Measurements from ENCODE around the gene MXD4. TPM values are rescaled to one million over a fixed set of nuclear protein-coding genes. Genes with fewer than 3 reads are reported as not detected.
A peak's percentile ranks its signal among the peaks of the same experiment; 100 is the strongest.

The MXD4 gene
- 13.4 and 22.3 TPM in 2 replicates for total RNA-seq (2014; rRNA removed; shearing (Covaris generic))

- no peak for DNase-seq
- peak within 1 kb of the TSS; percentile 67 for H3K4me3 ChIP-seq (ENCODE audit: insufficient read depth, low read depth, low read length)
- H3K36me3 ChIP-seq (replicated peaks; ENCODE audit: control insufficient read depth, insufficient read depth, low read length) = no peaks in the 10 kb centered on the region
- peaks cover 3% of the 10 kb centered on the region; the same call in 1 of the 2 replicates for H3K27me3 ChIP-seq (ENCODE audit: control insufficient read depth, insufficient read depth, low read length)
These were observed at the start of gene MXD4 for GRCh38 chr4:2261853-2262144. Gene MXD4, minus strand, starts transcription at chr4:2262109. Its CDS starts 129 bp downstream, at chr4:2261980.

- no peak overlapping the region for H3K4me3 ChIP-seq (ENCODE audit: insufficient read depth, low read depth, low read length)
- no peaks in the 10 kb centered on the region for H3K36me3 ChIP-seq (replicated peaks; ENCODE audit: control insufficient read depth, insufficient read depth, low read length)
- DNase-seq = peak; percentile 11
- no peaks in the 10 kb centered on the region for H3K27me3 ChIP-seq (ENCODE audit: control insufficient read depth, insufficient read depth, low read length)
These were observed 45.0 kb upstream of the MXD4 start for GRCh38 chr4:2306773-2307410.

GRCh38 chr4:2305766-2306501 is 44.0 kb upstream of the MXD4 start:
- H3K27me3 ChIP-seq (ENCODE audit: control insufficient read depth, insufficient read depth, low read length) = no peaks in the 10 kb centered on the region
- DNase-seq = peak; percentile 19

GRCh38 chr4:2304877-2305561 is 43.1 kb upstream of the MXD4 start:
- Histone ChIP-seq H3K4me3 (ENCODE audit: insufficient read depth, low read depth, low read length) (no peak overlapping the region), H3K27me3 (ENCODE audit: control insufficient read depth, insufficient read depth, low read length) (no peaks in the 10 kb centered on the region), H3K36me3 (replicated peaks; ENCODE audit: control insufficient read depth, insufficient read depth, low read length) (no peaks in the 10 kb centered on the region)
- DNase-seq = no peak

More at GRCh38 chr4:2305766-2306501, 44.0 kb upstream of the MXD4 start:
- H3K4me3 ChIP-seq (ENCODE audit: insufficient read depth, low read depth, low read length) = no peak overlapping the region
- H3K36me3 ChIP-seq (replicated peaks; ENCODE audit: control insufficient read depth, insufficient read depth, low read length) = no peaks in the 10 kb centered on the region

GRCh38 chr4:2304321-2304876 is 42.5 kb upstream of the MXD4 start:
- Histone ChIP-seq H3K4me3 (ENCODE audit: insufficient read depth, low read depth, low read length) (no peak overlapping the region), H3K27me3 (ENCODE audit: control insufficient read depth, insufficient read depth, low read length) (no peaks in the 10 kb centered on the region), H3K36me3 (replicated peaks; ENCODE audit: control insufficient read depth, insufficient read depth, low read length) (no peaks in the 10 kb centered on the region)
- peak; percentile 60 for DNase-seq

DNA sequence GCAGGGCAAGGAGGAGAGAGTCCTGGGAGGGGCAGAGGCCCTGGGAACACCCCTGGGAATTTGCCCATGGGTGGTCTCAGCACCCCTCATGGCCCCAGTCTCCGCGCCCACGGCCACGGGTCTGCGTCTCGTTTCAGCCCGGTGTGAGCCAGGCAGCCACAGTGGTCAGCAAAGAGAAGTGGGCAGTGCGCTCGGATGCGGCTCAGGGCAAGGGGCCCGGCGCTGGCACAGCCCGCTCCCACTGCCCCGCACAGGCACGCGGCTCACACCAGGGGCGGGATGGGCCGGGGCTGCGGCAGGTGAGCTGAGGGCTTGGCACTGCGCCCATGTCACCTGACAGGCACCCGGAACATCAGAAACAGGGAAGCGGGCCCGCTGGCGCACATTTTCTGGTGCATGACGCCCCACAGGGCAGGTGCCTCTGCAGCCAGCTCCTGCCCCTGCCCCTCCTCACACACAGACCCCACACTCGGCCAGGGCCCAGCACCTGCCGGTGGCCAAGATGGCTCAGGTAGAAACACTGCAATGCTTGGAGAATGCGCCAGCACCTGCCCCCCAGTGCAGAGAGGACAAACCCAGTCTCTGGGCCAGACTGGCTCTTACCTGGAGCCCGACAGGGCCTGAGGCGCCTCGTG is 41.9 kb upstream of the MXD4 start:
- H3K4me3 ChIP-seq (ENCODE audit: insufficient read depth, low read depth, low read length) = no peak overlapping the region
- peak; percentile 52 for DNase-seq
- no peaks in the 10 kb centered on the region for H3K27me3 ChIP-seq (ENCODE audit: control insufficient read depth, insufficient read depth, low read length)
- H3K36me3 ChIP-seq (replicated peaks; ENCODE audit: control insufficient read depth, insufficient read depth, low read length) = no peaks in the 10 kb centered on the region

DNA sequence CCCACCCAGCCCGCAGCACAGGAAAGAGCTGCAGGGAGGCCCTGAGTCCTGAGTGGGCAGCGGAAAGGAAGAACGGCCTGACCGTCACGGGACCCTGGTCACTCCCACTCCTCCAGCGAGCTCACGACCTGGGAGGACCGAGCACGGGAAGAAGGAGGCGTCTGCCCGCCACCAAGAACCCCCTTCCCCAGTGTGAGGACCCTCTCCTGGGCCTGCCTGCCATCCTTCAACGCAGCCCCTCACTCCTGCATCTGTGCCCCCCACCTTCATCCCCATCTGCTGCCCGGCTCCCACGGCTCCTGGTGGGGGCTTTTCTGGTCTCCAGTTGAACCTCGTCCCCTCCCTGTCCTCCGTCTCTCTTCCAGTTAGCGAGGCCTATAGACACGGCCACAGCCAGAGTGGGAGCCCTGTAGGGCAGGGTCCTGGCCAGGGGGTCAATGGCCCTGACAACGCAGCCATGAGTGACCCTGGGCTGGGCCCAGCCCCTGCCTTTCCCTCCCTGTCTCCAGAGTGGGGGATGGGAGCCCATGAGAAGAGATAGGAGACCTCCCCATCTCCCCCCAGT is 41.3 kb upstream of the MXD4 start:
- no peaks in the 10 kb centered on the region for H3K27me3 ChIP-seq (ENCODE audit: control insufficient read depth, insufficient read depth, low read length)
- no peak overlapping the region for H3K4me3 ChIP-seq (ENCODE audit: insufficient read depth, low read depth, low read length)
- DNase-seq = peak; percentile 34
- no peaks in the 10 kb centered on the region for H3K36me3 ChIP-seq (replicated peaks; ENCODE audit: control insufficient read depth, insufficient read depth, low read length)

DNA sequence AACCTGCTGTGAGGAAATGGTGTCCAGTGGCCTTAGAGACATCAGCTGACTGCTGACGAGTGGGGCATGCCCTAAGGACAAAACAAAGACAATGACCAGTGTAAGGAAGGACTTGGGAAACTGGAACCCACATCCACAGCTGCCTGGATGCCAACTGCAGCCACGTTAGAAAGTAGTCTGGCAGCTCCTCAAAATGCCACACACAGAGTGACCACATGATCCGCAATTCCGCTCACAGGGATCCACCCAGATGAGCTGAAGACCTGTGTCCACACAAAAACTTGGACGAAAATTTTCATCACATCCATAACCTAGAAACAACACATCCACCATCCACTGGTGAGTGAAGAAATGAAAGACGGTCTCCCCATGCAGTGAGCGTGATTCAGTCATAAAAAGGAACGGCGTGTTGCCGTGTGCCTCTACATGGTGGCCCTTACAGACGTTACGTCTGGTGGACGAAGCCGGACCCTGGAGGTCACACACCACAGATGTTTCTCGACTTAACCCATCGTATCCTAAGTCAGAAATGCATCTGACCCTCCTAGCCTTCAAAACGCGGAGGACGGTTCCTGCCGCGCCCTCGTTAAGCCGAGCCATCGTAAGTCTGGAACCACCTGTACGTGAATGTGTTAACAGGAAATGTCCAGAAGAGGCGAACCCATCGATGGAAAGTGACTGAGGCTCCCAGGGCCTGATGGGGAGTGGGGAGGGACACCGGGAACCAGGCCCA is 40.6 kb upstream of the MXD4 start:
- Histone ChIP-seq H3K27me3 (ENCODE audit: control insufficient read depth, insufficient read depth, low read length) (no peaks in the 10 kb centered on the region), H3K36me3 (replicated peaks; ENCODE audit: control insufficient read depth, insufficient read depth, low read length) (no peaks in the 10 kb centered on the region), H3K4me3 (ENCODE audit: insufficient read depth, low read depth, low read length) (no peak overlapping the region)
- no peak for DNase-seq

GRCh38 chr4:2301806-2302205 is 39.9 kb upstream of the MXD4 start:
- peak; percentile 45 for DNase-seq
- no peaks in the 10 kb centered on the region for H3K27me3 ChIP-seq (ENCODE audit: control insufficient read depth, insufficient read depth, low read length)
- no peaks in the 10 kb centered on the region for H3K36me3 ChIP-seq (replicated peaks; ENCODE audit: control insufficient read depth, insufficient read depth, low read length)
- H3K4me3 ChIP-seq (ENCODE audit: insufficient read depth, low read depth, low read length) = no peak overlapping the region

DNA sequence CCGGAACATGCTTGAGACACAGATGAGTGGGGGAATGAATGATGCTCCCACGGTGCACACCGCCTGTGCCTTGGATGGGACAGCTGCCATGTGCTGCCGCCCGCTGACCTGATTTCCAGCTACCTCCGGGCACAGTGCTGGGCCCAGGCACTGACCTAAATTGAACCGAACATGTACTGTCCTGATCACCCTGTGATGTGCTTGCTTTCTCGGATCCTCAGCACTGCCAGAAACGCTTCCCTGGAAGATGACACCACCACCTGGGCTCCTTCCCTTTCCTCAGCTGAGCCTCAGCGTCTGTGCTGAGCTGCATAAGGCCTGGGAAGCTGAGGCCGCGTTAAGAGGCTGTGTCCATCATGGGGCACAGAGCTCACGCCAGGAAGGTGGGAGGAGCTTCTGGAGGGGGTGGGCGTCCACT is 39.3 kb upstream of the MXD4 start:
- no peak overlapping the region for H3K4me3 ChIP-seq (ENCODE audit: insufficient read depth, low read depth, low read length)
- no peaks in the 10 kb centered on the region for H3K27me3 ChIP-seq (ENCODE audit: control insufficient read depth, insufficient read depth, low read length)
- no peaks in the 10 kb centered on the region for H3K36me3 ChIP-seq (replicated peaks; ENCODE audit: control insufficient read depth, insufficient read depth, low read length)
- peak; percentile 38 for DNase-seq

GRCh38 chr4:2300431-2301224 is 38.7 kb upstream of the MXD4 start:
- no peaks in the 10 kb centered on the region for H3K27me3 ChIP-seq (ENCODE audit: control insufficient read depth, insufficient read depth, low read length)
- no peaks in the 10 kb centered on the region for H3K36me3 ChIP-seq (replicated peaks; ENCODE audit: control insufficient read depth, insufficient read depth, low read length)
- DNase-seq = peak; percentile 44
- H3K4me3 ChIP-seq (ENCODE audit: insufficient read depth, low read depth, low read length) = no peak overlapping the region

DNA sequence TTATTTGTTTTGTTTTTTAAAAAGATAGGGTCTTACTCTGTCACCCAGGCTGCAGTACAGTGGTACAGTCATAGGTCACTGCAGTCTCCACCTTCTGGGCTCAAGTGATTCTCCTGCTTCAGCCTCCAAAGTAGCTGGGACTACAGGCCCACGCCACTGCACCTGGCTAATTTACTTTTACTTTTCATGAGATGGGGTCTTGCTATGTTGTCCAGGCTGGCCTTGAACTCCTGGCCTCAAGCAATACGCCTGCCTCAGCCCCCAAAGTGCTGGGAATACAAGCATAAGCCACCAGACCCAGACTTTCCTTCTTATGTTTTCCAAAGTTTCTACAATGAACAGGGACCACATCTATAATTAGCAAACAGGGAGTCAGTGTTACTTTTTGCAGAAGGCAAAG is 37.9 kb upstream of the MXD4 start:
- H3K36me3 ChIP-seq (replicated peaks; ENCODE audit: control insufficient read depth, insufficient read depth, low read length) = no peaks in the 10 kb centered on the region
- H3K4me3 ChIP-seq (ENCODE audit: insufficient read depth, low read depth, low read length) = no peak overlapping the region
- H3K27me3 ChIP-seq (ENCODE audit: control insufficient read depth, insufficient read depth, low read length) = no peaks in the 10 kb centered on the region
- DNase-seq = no peak

DNA sequence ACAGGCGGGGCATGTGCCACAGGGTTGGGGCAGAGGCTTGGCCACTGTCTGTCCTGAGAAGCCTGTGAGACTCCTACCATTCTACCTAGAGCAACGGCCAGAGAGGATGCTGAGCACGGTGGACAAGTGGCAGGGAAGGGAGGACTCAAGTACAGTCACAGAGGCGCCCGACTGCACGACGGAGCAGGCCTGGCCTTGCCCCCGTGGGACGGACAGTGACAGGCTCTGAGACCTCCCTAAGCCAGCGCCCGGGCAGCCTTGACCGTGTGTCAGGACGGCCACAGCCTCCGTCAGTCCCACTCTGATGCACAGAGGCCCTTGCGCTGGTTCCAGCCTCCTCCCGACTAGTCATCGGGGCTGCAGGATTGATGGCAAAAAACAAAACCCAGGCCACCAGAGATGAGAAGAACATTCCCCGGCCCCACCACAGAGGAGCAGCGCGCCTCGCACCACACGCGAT is 36.7 kb upstream of the MXD4 start:
- Histone ChIP-seq H3K4me3 (ENCODE audit: insufficient read depth, low read depth, low read length) (no peak overlapping the region), H3K27me3 (ENCODE audit: control insufficient read depth, insufficient read depth, low read length) (no peaks in the 10 kb centered on the region), H3K36me3 (replicated peaks; ENCODE audit: control insufficient read depth, insufficient read depth, low read length) (no peaks in the 10 kb centered on the region)
- peak; percentile 60 for DNase-seq

Measured in H7 (cell line).